WTC11 (cell line): ENCODE data around the gene RAMACL. TPM values are rescaled to one million over a fixed set of nuclear protein-coding genes. Genes with fewer than 3 reads are reported as not detected.

Experiments used
- ATAC-seq: fragments of 200-7000 bp; cut with Tn5 transposase; 2 replicates; pipeline ENCODE4 v1.10.0; 2021; ENCODE audit warnings: mild to moderate bottlenecking, moderate library complexity
- CTCF ChIA-PET: fragments of 300-600 bp; sonication (Branson Sonifier 250); formaldehyde crosslinking; loops from one replicate; lab custom pipeline; 2021; ENCODE audit warnings: antibody characterized with exemption; lab: Charles Lee
- POLR2A ChIA-PET: fragments of 350-600 bp; sonication (Branson Sonifier 250); formaldehyde crosslinking; loops from one replicate; lab custom pipeline; 2021; ENCODE audit warnings: antibody characterized with exemption; lab: Charles Lee
- DNase-seq: peaks from one replicate; pipeline ENCODE4 v3.0.0; 2021; ENCODE audit warnings: low spot score
- H3K27ac Mint-ChIP-seq: 2 replicates; pipeline ENCODE4 v1.8.0; 2021; ENCODE audit warnings: mixed read lengths
- H3K27me3 Mint-ChIP-seq: 2 replicates; pipeline ENCODE4 v1.8.0; 2021; ENCODE audit warnings: low read depth, mild to moderate bottlenecking, moderate library complexity, mixed read lengths
- H3K36me3 Mint-ChIP-seq: 2 replicates; pipeline ENCODE4 v1.8.0; 2021; ENCODE audit warnings: mixed read lengths
- H3K4me1 Mint-ChIP-seq: 2 replicates; pipeline ENCODE4 v1.8.0; 2022; ENCODE audit warnings: mixed read lengths
- H3K4me3 Mint-ChIP-seq: 2 replicates; pipeline ENCODE4 v1.8.0; 2021; ENCODE audit warnings: mild to moderate bottlenecking, moderate library complexity, mixed read lengths
- H3K9me3 Mint-ChIP-seq: 2 replicates; pipeline ENCODE4 v1.8.0; 2021; ENCODE audit warnings: mixed read lengths
- CREB1 ChIP-seq: sonication (generic); formaldehyde crosslinking; IDR thresholded peaks from 2 replicates; pipeline ENCODE4 v1.8.0; 2023; ENCODE audit warnings: mild to moderate bottlenecking, missing genetic modification reagents
- CTCF ChIP-seq: fragments of 200-600 bp; IDR thresholded peaks from 2 replicates; pipeline ENCODE4 v1.8.0; 2022; ENCODE audit warnings: antibody characterized with exemption
- EMX1 ChIP-seq: fragments of 250-450 bp; sonication (Bioruptor Pico); IDR thresholded peaks from 2 replicates; pipeline ENCODE4 v1.8.0; 2021; ENCODE audit warnings: mild to moderate bottlenecking
- ETV6 ChIP-seq: sonication (generic); formaldehyde crosslinking; IDR thresholded peaks from 2 replicates; pipeline ENCODE4 v1.8.1; 2022; ENCODE audit warnings: mild to moderate bottlenecking, missing genetic modification reagents
- FOXK1 ChIP-seq: sonication (generic); formaldehyde crosslinking; IDR thresholded peaks from 2 replicates; pipeline ENCODE4 v1.8.0; 2022; ENCODE audit warnings: mild to moderate bottlenecking, moderate library complexity, missing genetic modification reagents
- FOXP4 ChIP-seq: sonication (generic); formaldehyde crosslinking; IDR thresholded peaks from 2 replicates; pipeline ENCODE4 v1.8.0; 2022; ENCODE audit warnings: mild to moderate bottlenecking, missing genetic modification reagents
- GTF2I ChIP-seq: fragments of 250-450 bp; sonication (Bioruptor Pico); conservative IDR thresholded peaks from 2 replicates; pipeline ENCODE4 v1.4.0; 2021; ENCODE audit warnings: mild to moderate bottlenecking
- HMGA2 ChIP-seq: fragments of 250-450 bp; sonication (Bioruptor Pico); IDR thresholded peaks from 2 replicates; pipeline ENCODE4 v1.4.0; 2021; ENCODE audit warnings: mild to moderate bottlenecking, moderate library complexity
- HMGXB4 ChIP-seq: sonication (generic); formaldehyde crosslinking; IDR thresholded peaks from 2 replicates; pipeline ENCODE4 v1.8.1; 2023; ENCODE audit warnings: mild to moderate bottlenecking, moderate library complexity, missing genetic modification reagents
- IRF1 ChIP-seq: sonication (generic); formaldehyde crosslinking; IDR thresholded peaks from 2 replicates; pipeline ENCODE4 v1.8.0; 2023; ENCODE audit warnings: missing genetic modification reagents
- MLX ChIP-seq: sonication (generic); formaldehyde crosslinking; IDR thresholded peaks from 2 replicates; pipeline ENCODE4 v1.8.1; 2023; ENCODE audit warnings: mild to moderate bottlenecking, missing genetic modification reagents, moderate library complexity
- NFATC4 ChIP-seq: fragments of 250-450 bp; sonication (Bioruptor Pico); IDR thresholded peaks from 2 replicates; pipeline ENCODE4 v1.9.0; 2021; ENCODE audit warnings: mild to moderate bottlenecking
- NR2C2 ChIP-seq: sonication (generic); formaldehyde crosslinking; IDR thresholded peaks from 2 replicates; pipeline ENCODE4 v1.8.0; 2022; ENCODE audit warnings: mild to moderate bottlenecking, missing genetic modification reagents
- RORB ChIP-seq: fragments of 250-450 bp; sonication (Bioruptor Pico); IDR thresholded peaks from 2 replicates; pipeline ENCODE4 v1.9.0; 2021; ENCODE audit warnings: mild to moderate bottlenecking
- SMAD3 ChIP-seq: sonication (generic); formaldehyde crosslinking; IDR thresholded peaks from 2 replicates; pipeline ENCODE4 v1.8.0; 2022; ENCODE audit warnings: missing genetic modification reagents, mild to moderate bottlenecking, borderline replicate concordance
- SP1 ChIP-seq: sonication (generic); formaldehyde crosslinking; conservative IDR thresholded peaks from 2 replicates; pipeline ENCODE4 v1.8.1; 2022; ENCODE audit warnings: missing genetic modification reagents
- TEAD4 ChIP-seq: sonication (generic); formaldehyde crosslinking; IDR thresholded peaks from 2 replicates; pipeline ENCODE4 v1.8.0; 2022; ENCODE audit warnings: mild to moderate bottlenecking, missing genetic modification reagents
- ZBTB43 ChIP-seq: sonication (generic); formaldehyde crosslinking; IDR thresholded peaks from 2 replicates; pipeline ENCODE4 v1.8.1; 2023; ENCODE audit warnings: mild to moderate bottlenecking, missing genetic modification reagents
- ZNF138 ChIP-seq: sonication (generic); formaldehyde crosslinking; conservative IDR thresholded peaks from 2 replicates; pipeline ENCODE4 v1.8.1; 2022; ENCODE audit warnings: mild to moderate bottlenecking, moderate library complexity, missing genetic modification reagents
- ZNF232 ChIP-seq: sonication (generic); formaldehyde crosslinking; IDR thresholded peaks from 2 replicates; pipeline ENCODE4 v1.8.0; 2022; ENCODE audit warnings: mild to moderate bottlenecking, missing genetic modification reagents
- ZNF396 ChIP-seq: fragments of 250-450 bp; sonication (Bioruptor Pico); IDR thresholded peaks from 2 replicates; pipeline ENCODE4 v1.8.0; 2021; ENCODE audit warnings: mild to moderate bottlenecking, moderate library complexity, borderline replicate concordance
- total RNA-seq: library from RNA; stranded (reverse); gene quantifications from 3 replicates; pipeline ENCODE4 v1.2.3, GENCODE V29; 2021

Gene RAMACL
- total RNA-seq, 1 experiment from 2014 or later, result 0.79 TPM

GRCh38 chr6:166551754-166552495 is 34.6 kb downstream of the RAMACL start (continued):
- TF ChIP-seq HMGXB4 (CRISPR knock-in tag) (no peak), ZNF232 (CRISPR knock-in tag) (no peak), ZBTB43 (CRISPR knock-in tag) (no peak), CTCF (no peak), FOXP4 (CRISPR knock-in tag) (no peak), IRF1 (CRISPR knock-in tag) (no peak)

GRCh38 chr6:166546653-166547052 is 39.8 kb downstream of the RAMACL start:
- TF ChIP-seq SMAD3 (CRISPR knock-in tag), result no peak
- no peak for TF ChIP-seq ZNF396 (CRISPR knock-in tag)
- TF ChIP-seq NR2C2, result no peak
- no peak for TF ChIP-seq IRF1 (CRISPR knock-in tag)
- POLR2A ChIA-PET, result no interaction called here
- CTCF ChIA-PET, result no interaction called here

GRCh38 chr6:166545156-166546034 is 41.1 kb downstream of the RAMACL start:
- Mint-ChIP-seq H3K9me3 (no peaks in the 10 kb centered on the region), H3K27me3 (no peaks in the 10 kb centered on the region), H3K36me3 (no peaks in the 10 kb centered on the region), H3K4me3 (no peak overlapping the region), H3K4me1 (peaks cover 41% of the 10 kb centered on the region), H3K27ac (peak overlapping the region; percentile 3; the same call in 1 of the 2 replicates)
- DNase-seq (no peak), ATAC-seq (no peak)
- POLR2A ChIA-PET, result no interaction called here
- CTCF ChIA-PET, result interaction anchor here (0.7 kb wide), 1 partner anchor 615 kb away, joined by 3 read pairs; no protein-coding TSS in a partner anchor
- no peak for TF ChIP-seq CREB1 (CRISPR knock-in tag)
- no peak for TF ChIP-seq ETV6 (CRISPR knock-in tag)
- no peak for TF ChIP-seq IRF1 (CRISPR knock-in tag)
- TF ChIP-seq HMGA2 (CRISPR knock-in tag), result no peak
- TF ChIP-seq MLX, result no peak
- TF ChIP-seq RORB (CRISPR knock-in tag), result no peak
- TF ChIP-seq SP1 (CRISPR knock-in tag), result no peak
- TF ChIP-seq EMX1 (CRISPR knock-in tag), result no peak
- no peak for TF ChIP-seq ZNF138 (CRISPR knock-in tag)
- no peak for TF ChIP-seq FOXK1 (CRISPR knock-in tag)
- no peak for TF ChIP-seq TEAD4 (CRISPR knock-in tag)
- TF ChIP-seq GTF2I (CRISPR knock-in tag), result no peak
- no peak for TF ChIP-seq NFATC4 (CRISPR knock-in tag)

More at GRCh38 chr6:166546653-166547052, 39.8 kb downstream of the RAMACL start:
- H3K9me3 Mint-ChIP-seq, result no peaks in the 10 kb centered on the region
- DNase-seq (no peak), ATAC-seq (no peak)
- no peak overlapping the region; the same call in 1 of the 2 replicates for H3K27ac Mint-ChIP-seq
- H3K27me3 Mint-ChIP-seq, result no peaks in the 10 kb centered on the region
- H3K4me3 Mint-ChIP-seq, result no peak overlapping the region
- no peaks in the 10 kb centered on the region for H3K36me3 Mint-ChIP-seq
- H3K4me1 Mint-ChIP-seq, result peaks cover 36% of the 10 kb centered on the region
